HG03565 (cell line): Measurements from ENCODE around the gene IL15.

Experiments used
- ATAC-seq: cut with Tn5 transposase; IDR thresholded peaks from one replicate; pipeline ENCODE4 v1.9.1; 2021; ENCODE audit warnings: mild to moderate bottlenecking, moderate library complexity; ENCODE audit not compliant: unreplicated experiment

The IL15 gene

DNA sequence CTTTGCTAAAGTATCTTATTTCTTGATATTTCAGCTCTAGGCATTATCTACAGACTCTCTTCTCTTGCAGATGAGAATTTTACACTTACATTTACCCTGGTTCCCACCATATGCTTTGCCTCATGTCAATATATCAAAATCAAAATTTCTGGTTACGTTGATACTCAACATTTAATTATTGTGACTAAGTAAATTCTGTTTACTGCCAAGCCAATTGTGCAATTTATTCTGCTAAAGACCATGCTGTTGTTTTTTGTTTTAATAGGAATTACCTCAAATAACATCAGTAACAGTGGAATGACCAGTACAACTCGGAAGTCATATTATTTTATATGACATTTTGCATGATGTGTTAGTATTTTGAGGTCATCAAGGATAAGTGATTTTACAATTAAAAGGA, 125.5 kb downstream of the IL15 start:
- no peak for ATAC-seq

- ATAC-seq, result no peak
These were observed 127.0 kb downstream of the IL15 start for GRCh38 chr4:141763374-141763773.

- no peak for ATAC-seq
These were observed 132.6 kb downstream of the IL15 start for GRCh38 chr4:141768954-141769353.

DNA sequence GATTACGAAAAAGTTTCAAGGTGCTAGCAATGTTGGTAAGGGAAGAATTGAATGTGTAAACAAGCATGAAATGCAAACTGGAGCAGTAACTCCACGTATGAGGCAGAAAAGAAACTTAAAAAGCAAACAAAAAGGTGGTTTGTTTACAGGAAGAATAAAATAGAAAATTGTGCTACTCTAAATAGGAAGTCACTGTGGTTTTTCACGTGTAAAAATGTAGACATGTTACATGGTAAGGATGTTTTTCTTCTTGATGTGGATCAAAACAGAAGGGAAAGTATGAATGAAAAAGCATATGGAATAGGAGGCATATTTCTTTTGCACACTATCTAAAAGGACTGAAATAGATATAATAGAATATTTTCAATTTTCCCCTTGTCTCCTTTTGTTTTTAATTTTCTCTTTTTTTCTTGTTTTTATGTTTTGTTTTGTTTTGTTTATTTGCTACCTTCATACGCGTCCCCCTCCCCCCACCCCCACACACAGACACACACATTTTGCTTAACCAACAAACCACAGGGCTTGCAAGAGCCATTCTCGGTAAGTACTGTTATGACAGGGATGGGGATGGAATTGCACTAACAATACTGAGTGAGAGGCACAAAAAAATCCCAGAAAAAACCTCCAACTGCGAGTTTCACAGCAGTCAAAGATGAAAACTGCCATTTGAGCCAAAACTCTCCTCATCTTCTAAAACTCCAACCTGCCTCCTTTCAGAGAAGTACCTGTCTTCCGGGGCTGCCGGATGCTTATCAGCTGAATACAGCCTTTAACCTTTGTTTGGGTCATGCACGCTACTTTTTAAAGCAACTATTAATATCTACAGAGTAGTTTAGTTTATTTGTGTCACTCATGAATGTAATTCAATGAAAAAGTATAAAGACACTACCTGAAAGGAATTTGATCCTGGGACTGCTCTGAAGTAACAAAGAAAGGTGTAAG, 135.8 kb downstream of the IL15 start:
- peak; percentile 86 for ATAC-seq

- no peak for ATAC-seq
These were observed 136.5 kb downstream of the IL15 start for GRCh38 chr4:141772838-141773237.

DNA sequence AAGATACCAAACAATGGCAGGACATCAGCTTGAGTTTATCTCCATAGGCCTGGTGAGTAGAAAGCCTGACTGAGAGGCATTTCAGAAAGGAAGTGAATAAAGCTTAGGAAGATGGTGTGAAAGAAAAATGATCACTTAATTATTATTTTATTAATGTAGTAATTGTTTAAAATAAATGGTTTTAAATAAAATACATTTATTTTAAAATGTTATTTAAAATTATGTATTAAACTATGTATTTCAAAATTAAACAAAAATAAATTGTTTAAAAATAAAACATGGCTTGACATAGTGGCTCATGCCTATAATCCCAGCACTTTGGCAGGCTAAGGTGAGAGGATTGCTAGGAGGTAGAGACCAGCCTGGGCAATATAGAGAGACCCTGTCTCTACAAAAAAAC, 145.8 kb downstream of the IL15 start:
- ATAC-seq, result no peak
